Uterus (tissue), 4 donors: ENCODE data around the gene PPP2R3A. TPM values are rescaled to one million over a fixed set of nuclear protein-coding genes. Genes with fewer than 3 reads are reported as not detected.
A peak's percentile ranks its signal among the peaks of the same experiment; 100 is the strongest.

Source experiments
- DNase-seq, 2 donors: peaks; one replicate each; pipeline ENCODE4 v3.0.0-alpha.2; 2019 to 2020
- H3K27ac ChIP-seq, 2 donors: fragments of 200-600 bp; sonication (generic); 1 replicate in 1 of 2; 2 replicates in 1 of 2; pipeline ENCODE4 v1.5.1; 2016 to 2018
- H3K27me3 ChIP-seq, 2 donors: fragments of 200-600 bp; sonication (generic); one replicate each; pipeline ENCODE4 v1.5.1; 2018 to 2019; ENCODE audit warnings: control low read depth in 1 of 2
- H3K36me3 ChIP-seq, 2 donors: fragments of 200-600 bp; sonication (generic); one replicate each; pipeline ENCODE4 v1.5.1; 2019; ENCODE audit warnings: control low read depth in 1 of 2
- H3K4me1 ChIP-seq, 2 donors: fragments of 200-600 bp; sonication (generic); one replicate each; pipeline ENCODE4 v1.5.1; 2018 to 2019; ENCODE audit warnings: control low read depth in 1 of 2
- H3K4me3 ChIP-seq, 2 donors: fragments of 200-600 bp; sonication (generic); 1 replicate in 1 of 2; 2 replicates in 1 of 2; pipeline ENCODE4 v1.5.1; 2018 to 2019; ENCODE audit warnings: mild to moderate bottlenecking in 1 of 2
- H3K9me3 ChIP-seq, 2 donors: fragments of 200-600 bp; sonication (generic); one replicate each; pipeline ENCODE4 v1.5.1; 2019; ENCODE audit warnings: control low read depth in 1 of 2
- POLR2A ChIP-seq, 2 donors: fragments of 450-650 bp; IDR thresholded peaks; one replicate each; pipeline ENCODE4 v1.6.1; 2016; ENCODE audit warnings: antibody characterized with exemption in 2 of 2, mild to moderate bottlenecking in 1 of 2, moderate library complexity in 1 of 2
- intact Hi-C: fragments of 100-400 bp; cut with DNase I; formaldehyde crosslinking; loops from one replicate; pipeline ENCODE4 v1.15.1; 2023; ENCODE audit warnings: low total_unique reads
- total RNA-seq, 4 donors: library from RNA; depleted of rRNA in 3 of 4; stranded (reverse); fragments of >200 nt in 3 of 4; gene quantifications; one replicate each; pipeline versions ENCODE4 v1.1.0 to v1.2.4, GENCODE V29; 2014 to 2023
- TF ChIP-seq, protein P1 (sequence below), 4 experiments: fragments of 200-600 bp in 2 of 4; fragments of 450-650 bp in 2 of 4; sonication (generic) in 2 of 4; IDR thresholded peaks; one replicate each; pipeline ENCODE4 v1.5.1; 2016 to 2019; ENCODE audit warnings: antibody characterized with exemption in 4 of 4, mild to moderate bottlenecking in 2 of 4, moderate library complexity in 1 of 4
- donor health status: DM: yes; HTN: yes; CAD: no.

PPP2R3A gene
- total RNA-seq, 4 donors from 2014 or later: 8.5 to 22.9 (median 18.1) TPM

- intact Hi-C loops: no loop called here
- Histone ChIP-seq H3K27me3 (no peaks in the 10 kb centered on the region), H3K4me3 (no peak overlapping the region)
Observed at GRCh38 chr3:135950941-135951340, 14.6 kb upstream of the PPP2R3A start.

DNA sequence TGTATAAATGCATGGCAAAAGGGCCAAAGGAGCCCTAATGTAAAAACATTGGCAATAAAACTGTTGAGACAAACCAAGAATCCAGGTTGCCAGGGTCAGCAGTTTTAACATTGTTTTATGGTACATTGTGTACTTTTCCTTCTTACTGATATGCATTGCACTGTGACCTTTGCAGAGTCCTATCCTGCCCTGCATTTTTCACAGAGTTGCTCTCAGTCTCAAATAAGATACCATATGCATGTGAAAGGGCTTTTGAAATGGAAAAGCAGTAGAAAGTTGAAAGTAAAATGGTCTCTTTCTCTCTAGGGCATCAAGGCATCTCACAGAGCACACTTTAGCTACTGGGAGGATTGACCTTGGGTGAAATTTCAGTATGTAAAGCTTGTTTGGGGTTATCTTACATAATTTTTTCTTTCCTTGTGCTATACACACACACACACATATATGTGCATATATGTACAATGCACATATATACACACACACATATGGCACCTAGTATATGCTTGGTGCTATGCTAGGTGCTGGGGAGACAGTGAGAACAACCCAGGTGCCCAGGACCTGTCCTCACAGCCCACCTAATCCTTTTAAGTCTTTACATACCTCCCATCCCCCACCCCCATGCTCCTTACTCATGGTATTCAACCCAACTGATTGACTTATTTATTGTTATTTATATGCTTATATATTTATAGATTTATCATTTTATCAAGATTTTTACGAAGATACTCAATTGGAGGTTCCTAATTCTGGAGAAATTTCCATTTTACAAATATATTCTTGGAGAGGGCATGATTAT, 1.2 kb upstream of the PPP2R3A start:
- Histone ChIP-seq H3K27ac (no peak overlapping the region), H3K4me1 (no peaks in the 10 kb centered on the region), H3K4me3 (no peak overlapping the region), H3K27me3 (no peaks in the 10 kb centered on the region), H3K36me3 (no peaks in the 10 kb centered on the region), H3K9me3 (peaks cover 0 to 12% of the 10 kb centered on the region in 2 donors)
- no peak for DNase-seq
- intact Hi-C loops: no loop called here
- no peak for TF ChIP-seq POLR2A (IDR thresholded peaks at IDR 0.05)
- TF ChIP-seq, protein P1, sequence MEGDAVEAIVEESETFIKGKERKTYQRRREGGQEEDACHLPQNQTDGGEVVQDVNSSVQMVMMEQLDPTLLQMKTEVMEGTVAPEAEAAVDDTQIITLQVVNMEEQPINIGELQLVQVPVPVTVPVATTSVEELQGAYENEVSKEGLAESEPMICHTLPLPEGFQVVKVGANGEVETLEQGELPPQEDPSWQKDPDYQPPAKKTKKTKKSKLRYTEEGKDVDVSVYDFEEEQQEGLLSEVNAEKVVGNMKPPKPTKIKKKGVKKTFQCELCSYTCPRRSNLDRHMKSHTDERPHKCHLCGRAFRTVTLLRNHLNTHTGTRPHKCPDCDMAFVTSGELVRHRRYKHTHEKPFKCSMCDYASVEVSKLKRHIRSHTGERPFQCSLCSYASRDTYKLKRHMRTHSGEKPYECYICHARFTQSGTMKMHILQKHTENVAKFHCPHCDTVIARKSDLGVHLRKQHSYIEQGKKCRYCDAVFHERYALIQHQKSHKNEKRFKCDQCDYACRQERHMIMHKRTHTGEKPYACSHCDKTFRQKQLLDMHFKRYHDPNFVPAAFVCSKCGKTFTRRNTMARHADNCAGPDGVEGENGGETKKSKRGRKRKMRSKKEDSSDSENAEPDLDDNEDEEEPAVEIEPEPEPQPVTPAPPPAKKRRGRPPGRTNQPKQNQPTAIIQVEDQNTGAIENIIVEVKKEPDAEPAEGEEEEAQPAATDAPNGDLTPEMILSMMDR (IDR thresholded peaks at IDR 0.05): no peak

More at GRCh38 chr3:135950941-135951340, 14.6 kb upstream of the PPP2R3A start:
- H3K9me3 ChIP-seq: no peaks in the 10 kb centered on the region
- H3K4me1 ChIP-seq: no peaks in the 10 kb centered on the region
- no peak overlapping the region for H3K27ac ChIP-seq
- H3K36me3 ChIP-seq: no peaks in the 10 kb centered on the region
- no peak for DNase-seq
- TF ChIP-seq POLR2A (IDR thresholded peaks at IDR 0.05): no peak
- TF ChIP-seq, protein P1 (IDR thresholded peaks at IDR 0.05): no peak

DNA sequence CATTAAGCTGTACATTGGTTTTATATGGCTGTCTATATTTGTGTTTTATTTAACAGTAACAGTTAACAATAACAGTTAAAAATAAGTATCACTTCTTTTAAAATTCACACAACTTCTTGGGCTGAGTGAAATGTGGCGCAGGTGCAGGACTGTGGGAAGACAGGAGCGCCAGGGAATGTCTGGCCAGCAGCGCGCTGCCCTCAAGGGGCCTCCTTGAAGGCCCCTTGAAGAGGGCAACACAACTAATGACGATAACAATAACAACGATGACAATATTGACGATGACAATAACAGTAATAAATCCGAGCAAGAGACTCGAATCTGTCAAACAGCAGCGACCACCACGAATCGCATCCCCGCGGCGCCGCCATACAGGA, 411 bp upstream of the PPP2R3A start:
- peaks cover 0 to 7% of the 10 kb centered on the region in 2 donors for H3K9me3 ChIP-seq
- TF ChIP-seq, protein P1 (IDR thresholded peaks at IDR 0.05): no peak
- TF ChIP-seq POLR2A (IDR thresholded peaks at IDR 0.05): no peak
- no peaks in the 10 kb centered on the region for H3K27me3 ChIP-seq
- DNase-seq: no peak
- no peaks in the 10 kb centered on the region for H3K36me3 ChIP-seq
- intact Hi-C loops: no loop called here
- H3K4me3 ChIP-seq: peak overlapping the region; percentile 64 to 69
- peak overlapping the region; percentile 93 to 96 for H3K27ac ChIP-seq
- H3K4me1 ChIP-seq: no peaks in the 10 kb centered on the region

DNA sequence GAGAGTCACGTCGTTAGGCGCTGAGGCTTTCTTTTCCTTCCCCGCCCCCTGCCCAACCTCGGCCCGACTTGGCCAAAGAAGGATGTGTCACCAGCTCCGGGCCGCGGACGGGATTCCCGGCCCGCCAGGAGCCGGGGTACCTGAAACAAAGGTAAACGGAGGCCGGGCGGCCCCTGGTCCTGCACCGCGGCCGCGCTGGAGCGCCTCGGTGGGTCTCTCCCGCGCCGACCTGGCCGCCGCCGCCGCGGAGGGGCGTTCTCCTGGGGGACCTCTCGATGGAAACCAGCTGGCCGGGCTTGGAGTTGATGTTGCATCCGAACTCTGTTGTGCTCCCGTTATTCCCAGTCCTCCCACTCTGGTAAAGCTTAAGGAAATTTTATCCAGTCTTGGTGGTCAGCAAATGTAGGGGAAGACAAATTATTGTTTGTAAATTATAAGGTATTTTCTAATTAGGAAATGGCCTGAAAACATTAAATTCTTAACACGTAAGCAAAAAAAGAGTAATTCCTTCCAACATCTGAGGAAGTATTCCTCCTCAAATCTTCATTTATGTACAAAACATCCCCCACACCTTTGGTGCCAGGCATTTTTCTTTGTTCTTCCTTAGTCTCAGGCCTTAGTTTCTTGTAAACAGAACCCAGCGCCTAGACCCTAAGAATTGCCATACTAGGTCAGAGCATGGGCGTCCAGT, 888 bp downstream of the PPP2R3A start:
- H3K27me3 ChIP-seq: no peaks in the 10 kb centered on the region
- no peak for TF ChIP-seq POLR2A (IDR thresholded peaks at IDR 0.05)
- TF ChIP-seq, protein P1 (IDR thresholded peaks at IDR 0.05): no peak
- DNase-seq: no peak
- peak overlapping the region; percentile 64 to 69 for H3K4me3 ChIP-seq
- no peaks in the 10 kb centered on the region for H3K36me3 ChIP-seq
- H3K4me1 ChIP-seq: no peaks in the 10 kb centered on the region
- intact Hi-C loops: no loop called here
- peak overlapping the region; percentile 93 to 96 for H3K27ac ChIP-seq
- no peaks in the 10 kb centered on the region for H3K9me3 ChIP-seq

DNA sequence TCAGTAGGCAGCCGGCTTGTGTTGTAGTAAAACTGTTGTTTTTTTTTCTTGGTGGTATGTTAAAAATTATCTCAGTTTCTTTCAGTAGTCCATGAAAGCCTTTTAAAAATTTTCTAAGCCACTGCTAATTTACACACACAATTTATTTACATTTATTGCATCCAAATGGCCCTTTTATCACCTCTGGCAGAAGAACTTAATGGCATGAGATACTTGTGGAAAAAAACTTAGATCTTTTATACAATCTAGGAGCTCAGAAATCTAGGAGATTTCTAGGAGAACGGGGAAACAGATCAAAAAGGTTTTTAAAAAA, 1.4 kb downstream of the PPP2R3A start:
- DNase-seq: no peak
- Histone ChIP-seq H3K36me3 (no peaks in the 10 kb centered on the region), H3K9me3 (no peaks in the 10 kb centered on the region), H3K4me1 (no peaks in the 10 kb centered on the region), H3K27me3 (no peaks in the 10 kb centered on the region), H3K27ac (peak overlapping the region; percentile 93 to 96), H3K4me3 (peak overlapping the region; percentile 64 to 69)
- intact Hi-C loops: no loop called here
- TF ChIP-seq POLR2A (IDR thresholded peaks at IDR 0.05): no peak
- TF ChIP-seq, protein P1 (IDR thresholded peaks at IDR 0.05): no peak
